HG03378 (cell line): Measurements from ENCODE around the gene TMEM139.
A peak's percentile ranks its signal among the peaks of the same experiment; 100 is the strongest.
"Not testable (repeated sequence)": the region's sequence is repeated elsewhere in the genome, so short reads cannot be mapped to it uniquely, and the experiment has no call there.

Experiments used
- ATAC-seq: cut with Tn5 transposase; IDR thresholded peaks from one replicate; pipeline ENCODE4 v1.9.1; 2021; ENCODE audit warnings: mild to moderate bottlenecking, moderate library complexity; ENCODE audit not compliant: unreplicated experiment

Gene TMEM139

DNA sequence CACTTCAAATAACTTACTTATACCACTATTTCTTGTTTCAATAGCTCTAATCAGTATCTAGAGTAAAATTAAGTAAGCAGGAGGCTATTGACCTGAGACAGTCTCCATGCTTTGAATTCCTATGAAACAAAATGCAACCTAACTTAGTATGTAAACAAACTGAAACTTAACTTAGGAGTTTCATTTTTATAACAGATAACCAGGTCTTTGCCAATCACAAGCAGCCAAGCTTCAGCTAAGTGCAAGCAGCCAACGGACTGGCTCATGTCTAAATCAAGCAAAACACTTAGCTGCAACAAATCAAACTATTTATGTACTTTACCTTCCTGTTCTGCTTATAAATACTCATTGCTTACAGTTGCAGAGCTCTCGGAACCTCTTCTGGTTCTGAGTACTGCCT, 25.9 kb upstream of the TMEM139 start:
- ATAC-seq: peak; percentile 42

GRCh38 chr7:143259765-143260164, 25.0 kb upstream of the TMEM139 start:
- no peak for ATAC-seq

DNA sequence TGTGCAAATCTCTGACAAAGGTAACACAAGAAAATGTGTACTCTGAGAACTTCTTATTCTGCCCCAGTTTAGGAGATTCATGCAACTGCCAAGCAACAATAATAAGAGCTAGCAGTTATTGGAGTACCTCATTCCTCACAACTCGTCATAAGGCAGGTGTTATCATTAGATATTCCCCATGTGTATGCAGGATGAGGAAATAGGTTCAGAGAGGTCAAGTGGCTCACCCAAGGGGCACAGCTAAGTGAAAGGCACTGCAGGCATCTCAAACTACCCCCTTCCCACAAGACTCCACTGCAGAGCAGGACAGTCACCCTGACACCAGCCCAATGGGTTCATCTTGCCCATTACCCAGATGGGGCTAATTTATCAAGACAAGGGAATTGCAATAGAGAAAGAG, 22.9 kb upstream of the TMEM139 start:
- ATAC-seq: no peak

DNA sequence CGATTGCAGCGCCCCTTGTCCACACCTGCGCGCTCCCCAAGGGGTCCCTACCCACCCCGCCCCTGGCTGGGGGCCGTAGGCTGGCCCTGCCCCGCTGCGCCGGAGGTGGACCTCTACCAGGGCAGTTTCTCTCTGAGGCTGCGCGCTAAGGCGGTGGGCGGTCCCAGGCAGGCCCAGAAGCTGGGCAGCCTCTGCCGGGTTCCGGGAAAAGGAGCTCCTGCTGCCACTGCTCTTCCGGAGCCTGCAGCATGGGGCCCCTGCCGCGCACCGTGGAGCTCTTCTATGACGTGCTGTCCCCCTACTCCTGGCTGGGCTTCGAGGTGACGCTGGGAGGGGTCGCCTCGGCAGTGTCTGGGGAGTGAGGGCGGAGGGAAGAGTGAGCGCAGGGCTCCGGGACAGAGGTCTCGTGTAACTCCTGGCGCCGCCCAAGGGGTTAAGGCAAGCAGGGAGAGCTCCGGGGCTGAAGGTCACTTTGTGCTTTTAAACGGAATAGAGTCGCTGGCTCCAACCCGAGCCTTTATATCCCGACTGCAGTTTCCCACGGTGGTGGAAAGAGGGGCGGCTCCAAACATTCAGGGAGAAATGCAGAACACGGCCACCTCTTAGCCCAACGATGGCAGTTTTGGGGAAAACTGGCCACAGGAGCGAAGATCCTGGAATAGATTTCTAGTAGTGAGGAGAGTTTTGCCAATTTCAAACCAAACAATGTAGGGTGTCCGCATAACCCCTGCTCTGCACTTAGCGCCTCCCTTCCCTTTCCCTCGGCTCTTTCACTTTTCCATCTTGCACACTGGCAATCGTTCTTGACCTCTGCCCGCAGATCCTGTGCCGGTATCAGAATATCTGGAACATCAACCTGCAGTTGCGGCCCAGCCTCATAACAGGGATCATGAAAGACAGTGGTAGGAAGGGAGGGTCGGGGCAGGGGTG, 21.2 kb upstream of the TMEM139 start, which contains the start of gene GSTK1:
GSTK1 (plus strand) TSS at position 176 of the 930 bp plus-strand sequence; CDS start at position 249, 73 bp downstream.
- peak; percentile 93 for ATAC-seq

DNA sequence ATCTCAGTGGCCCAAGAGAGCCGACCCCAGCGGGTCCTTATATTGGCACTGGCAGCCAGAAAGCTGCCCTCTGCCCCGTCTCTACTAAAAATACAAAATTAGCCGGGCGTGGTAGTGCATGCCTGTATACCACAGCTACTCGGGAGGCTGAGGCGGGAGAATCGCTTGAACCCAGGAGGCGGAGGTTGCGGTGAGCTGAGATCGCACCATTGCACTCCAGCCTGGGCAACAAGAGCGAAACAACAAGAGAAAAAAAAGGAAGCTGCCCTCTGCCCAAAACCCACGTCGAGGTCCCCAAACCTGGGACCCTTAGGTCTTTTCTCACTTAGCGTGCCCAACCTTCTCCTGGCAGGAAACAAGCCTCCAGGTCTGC, 20.6 kb upstream of the TMEM139 start:
- ATAC-seq: not testable (repeated sequence)

- no peak for ATAC-seq
Observed at GRCh38 chr7:143265017-143265693, 19.6 kb upstream of the TMEM139 start.

DNA sequence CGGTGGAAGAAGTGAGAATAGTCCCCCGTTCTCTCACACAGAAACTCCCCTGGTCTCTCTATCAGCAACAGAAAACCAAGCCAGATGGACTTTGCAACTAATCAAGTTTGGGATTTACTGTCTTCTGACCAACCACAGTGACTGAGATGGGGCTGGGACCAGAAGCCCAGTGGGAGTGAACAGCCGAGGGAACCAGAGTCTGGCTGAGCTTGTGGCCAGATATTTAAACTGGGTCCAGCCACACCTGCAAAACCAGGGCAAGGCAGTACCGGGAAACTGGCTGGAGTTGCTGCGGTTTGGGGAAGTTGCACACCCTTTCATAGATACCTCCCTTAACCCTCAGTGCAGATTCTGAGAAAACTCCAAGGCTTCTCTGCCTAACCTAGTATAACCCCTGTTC, 15.5 kb upstream of the TMEM139 start:
- no peak for ATAC-seq

GRCh38 chr7:143271240-143271639, 13.5 kb upstream of the TMEM139 start:
- no peak for ATAC-seq

GRCh38 chr7:143272871-143273270, 11.9 kb upstream of the TMEM139 start:
- no peak for ATAC-seq

DNA sequence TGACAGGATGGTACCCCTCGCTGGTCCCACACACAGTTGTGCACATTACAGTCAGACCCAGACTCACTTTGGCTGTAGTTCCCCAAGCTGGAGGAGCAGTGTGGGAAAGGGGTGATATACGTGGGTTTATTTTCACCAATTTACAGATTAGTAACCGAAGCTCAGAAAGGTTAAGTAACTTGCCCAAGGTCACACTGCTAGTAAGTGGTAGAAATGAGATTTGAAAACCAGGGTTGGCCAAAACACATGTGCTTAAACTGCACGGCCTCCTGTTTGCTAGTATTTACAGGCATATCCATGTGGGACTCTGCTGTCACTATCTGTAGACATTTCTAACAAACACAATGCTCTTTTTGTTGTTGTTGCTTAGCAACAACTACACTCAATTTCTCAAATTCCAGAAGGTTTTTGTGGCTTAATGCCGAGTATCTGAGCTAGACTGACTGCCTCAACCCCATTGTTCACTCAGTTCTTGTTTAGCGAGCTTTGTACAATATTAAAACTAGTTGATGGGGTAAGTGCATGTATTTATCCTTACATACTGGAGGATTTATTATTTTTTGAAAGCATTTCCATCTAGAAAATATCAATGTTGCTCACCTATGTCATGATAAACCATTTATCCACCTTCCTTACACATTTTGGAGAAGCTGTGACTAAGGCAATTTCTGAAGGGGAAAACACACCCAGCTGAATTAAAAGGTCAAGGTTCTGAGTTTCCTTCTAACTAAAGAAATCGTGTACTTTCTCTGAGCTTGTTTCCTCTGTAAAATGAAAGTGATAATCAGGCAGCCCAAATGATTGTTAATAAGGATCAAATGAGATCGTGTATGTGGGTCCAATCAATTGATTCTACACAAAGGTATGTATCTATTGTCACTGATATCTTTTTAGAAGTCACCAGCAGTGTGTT, 5.3 kb upstream of the TMEM139 start:
- ATAC-seq: no peak

- ATAC-seq: no peak
Observed at GRCh38 chr7:143280160-143280559, 4.6 kb upstream of the TMEM139 start.

DNA sequence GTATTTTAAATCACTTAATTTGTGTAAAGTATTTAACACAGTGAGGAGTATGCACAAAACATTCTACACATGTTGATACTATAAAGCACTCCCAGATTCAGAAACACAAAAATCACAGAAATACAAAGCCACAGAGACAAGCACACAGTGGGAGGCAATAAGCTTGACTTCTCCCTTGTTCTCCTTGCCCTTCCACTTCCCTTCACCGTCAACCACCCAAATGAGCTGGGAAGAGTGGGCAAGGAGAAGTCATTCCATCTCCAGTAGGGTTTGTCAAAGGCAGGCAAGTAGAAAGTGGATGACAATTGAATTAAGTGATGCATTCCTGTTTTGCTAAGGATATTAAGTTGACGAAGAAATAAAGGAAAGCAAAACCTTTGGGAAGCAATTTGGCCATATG, 4.2 kb upstream of the TMEM139 start:
- ATAC-seq: no peak

DNA sequence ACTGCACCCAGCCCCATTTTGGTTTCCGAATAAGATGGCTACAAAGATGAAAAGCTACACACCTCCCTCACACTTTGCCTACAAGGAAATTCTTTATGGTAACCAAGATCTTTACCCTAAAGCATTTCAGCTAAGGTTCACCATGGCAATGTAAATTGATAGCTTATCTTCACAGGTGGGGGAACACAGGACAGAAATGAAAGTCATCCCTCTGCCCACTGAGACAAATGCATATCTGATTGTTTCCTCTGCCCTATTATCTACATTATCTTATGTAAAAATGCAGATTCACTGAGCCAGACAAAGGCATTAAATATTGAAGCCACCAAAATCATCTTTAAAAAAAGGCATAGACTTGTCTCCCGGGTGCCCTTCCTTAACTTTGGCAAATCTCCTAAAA, 3.2 kb upstream of the TMEM139 start:
- ATAC-seq: no peak

GRCh38 chr7:143282124-143282523, 2.6 kb upstream of the TMEM139 start:
- ATAC-seq: no peak

DNA sequence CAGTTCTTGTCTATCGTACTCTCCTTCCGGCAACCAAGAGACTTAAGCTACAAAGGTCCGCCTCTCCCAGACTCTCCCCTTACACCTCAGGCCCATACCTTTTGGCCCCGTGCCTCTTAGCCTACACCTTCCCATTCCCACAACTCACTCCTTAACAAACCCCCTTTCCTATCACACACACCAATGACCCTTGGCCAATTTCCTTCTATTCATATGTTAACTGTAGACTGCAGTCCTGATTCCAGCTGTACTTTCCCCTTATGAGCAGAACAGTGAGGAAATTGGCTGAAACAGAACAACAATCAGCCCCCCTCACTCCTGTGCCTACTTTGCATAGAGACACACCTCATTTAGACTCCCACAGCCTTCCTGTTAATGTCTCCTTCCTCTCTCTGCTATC, 1.4 kb upstream of the TMEM139 start:
- ATAC-seq: no peak

DNA sequence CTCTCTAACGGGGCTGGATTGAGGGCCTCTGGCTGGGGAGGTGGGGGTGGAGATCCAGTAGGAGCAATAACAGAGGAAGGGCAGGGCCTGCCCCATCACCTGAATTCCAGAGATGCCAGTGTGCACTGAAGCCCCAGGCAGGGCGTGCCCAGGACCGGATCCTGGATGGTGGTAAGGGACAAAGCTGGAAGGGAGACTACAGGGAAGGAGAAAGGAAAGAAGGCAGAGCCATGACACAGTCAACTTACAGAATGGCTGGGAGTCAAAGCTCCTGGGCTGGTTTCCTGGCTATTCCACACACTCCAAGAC, 666 bp downstream of the TMEM139 start:
- no peak for ATAC-seq

DNA sequence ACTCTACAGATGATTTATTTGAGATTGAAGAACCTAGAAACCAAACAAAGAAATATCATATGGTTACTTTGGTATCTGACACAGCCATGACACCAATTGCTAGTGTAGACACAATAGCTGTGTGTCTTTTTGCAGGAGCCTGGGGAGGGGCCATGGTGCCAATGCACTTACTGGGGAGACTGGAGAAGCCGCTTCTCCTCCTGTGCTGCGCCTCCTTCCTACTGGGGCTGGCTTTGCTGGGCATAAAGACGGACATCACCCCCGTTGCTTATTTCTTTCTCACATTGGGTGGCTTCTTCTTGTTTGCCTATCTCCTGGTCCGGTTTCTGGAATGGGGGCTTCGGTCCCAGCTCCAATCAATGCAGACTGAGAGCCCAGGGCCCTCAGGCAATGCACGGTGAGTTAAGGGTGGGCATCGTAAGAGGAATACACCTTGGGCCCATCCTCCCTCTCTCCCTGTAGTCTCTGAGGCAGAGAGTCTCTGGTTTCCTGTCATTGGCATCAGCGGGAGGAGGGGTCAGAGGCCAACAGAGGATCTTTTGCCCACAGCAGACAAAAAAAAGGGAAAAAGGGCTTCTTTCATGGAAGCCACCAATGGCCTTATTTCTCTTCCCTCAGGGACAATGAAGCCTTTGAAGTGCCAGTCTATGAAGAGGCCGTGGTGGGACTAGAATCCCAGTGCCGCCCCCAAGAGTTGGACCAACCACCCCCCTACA, 1.2 kb downstream of the TMEM139 start:
- ATAC-seq: no peak

DNA sequence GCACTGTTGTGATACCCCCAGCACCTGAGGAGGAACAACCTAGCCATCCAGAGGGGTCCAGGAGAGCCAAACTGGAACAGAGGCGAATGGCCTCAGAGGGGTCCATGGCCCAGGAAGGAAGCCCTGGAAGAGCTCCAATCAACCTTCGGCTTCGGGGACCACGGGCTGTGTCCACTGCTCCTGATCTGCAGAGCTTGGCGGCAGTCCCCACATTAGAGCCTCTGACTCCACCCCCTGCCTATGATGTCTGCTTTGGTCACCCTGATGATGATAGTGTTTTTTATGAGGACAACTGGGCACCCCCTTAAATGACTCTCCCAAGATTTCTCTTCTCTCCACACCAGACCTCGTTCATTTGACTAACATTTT, 1.7 kb downstream of the TMEM139 start:
- ATAC-seq: no peak

DNA sequence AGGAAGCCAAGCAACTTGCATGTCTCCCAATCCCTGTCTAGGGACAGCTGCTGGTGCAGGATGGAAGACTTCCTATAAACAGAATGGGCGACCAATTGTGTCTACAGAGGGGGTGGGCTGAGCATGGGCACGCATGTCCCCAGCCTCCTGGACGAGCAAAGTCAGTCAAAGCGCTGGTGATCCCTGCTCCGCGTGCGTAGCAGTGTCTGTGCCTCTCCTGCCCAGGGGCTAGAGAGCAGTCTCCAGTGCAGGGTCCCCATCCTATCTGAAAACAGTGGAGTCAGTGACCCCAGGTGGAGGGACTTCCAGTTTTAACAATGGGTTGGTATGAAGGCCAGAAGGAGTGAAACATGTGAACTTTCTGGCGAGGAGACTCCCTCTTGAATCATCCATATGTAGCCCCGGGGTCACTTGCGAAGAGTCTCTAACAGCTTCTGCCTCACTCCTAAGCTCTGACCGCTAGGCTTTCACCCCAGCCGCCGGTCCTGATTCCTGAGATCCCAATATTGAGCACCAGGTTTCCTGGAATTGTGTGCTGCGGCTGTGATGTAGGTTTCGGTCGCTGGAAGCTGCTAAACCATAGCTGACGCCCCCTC, 2.7 kb downstream of the TMEM139 start:
- no peak for ATAC-seq
